22Rv1 (cell line): ENCODE data around the gene TBX5.

Source experiments
- H3K27ac ChIP-seq: fragments of 450-650 bp; 2 replicates; pipeline ENCODE4 v1.5.1; 2017
- ZFX ChIP-seq: fragments of 450-650 bp; IDR thresholded peaks from 2 replicates; pipeline ENCODE4 v1.6.1; 2017; ENCODE audit warnings: antibody characterized with exemption, borderline replicate concordance
- TF ChIP-seq, protein P1 (sequence below): fragments of 450-650 bp; IDR thresholded peaks from 2 replicates; pipeline ENCODE4 v1.5.1; 2017; ENCODE audit warnings: mild to moderate bottlenecking

Gene TBX5

GRCh38 chr12:114347861-114348260 lies 58.1 kb downstream of the TBX5 start:
- TF ChIP-seq, protein P1, sequence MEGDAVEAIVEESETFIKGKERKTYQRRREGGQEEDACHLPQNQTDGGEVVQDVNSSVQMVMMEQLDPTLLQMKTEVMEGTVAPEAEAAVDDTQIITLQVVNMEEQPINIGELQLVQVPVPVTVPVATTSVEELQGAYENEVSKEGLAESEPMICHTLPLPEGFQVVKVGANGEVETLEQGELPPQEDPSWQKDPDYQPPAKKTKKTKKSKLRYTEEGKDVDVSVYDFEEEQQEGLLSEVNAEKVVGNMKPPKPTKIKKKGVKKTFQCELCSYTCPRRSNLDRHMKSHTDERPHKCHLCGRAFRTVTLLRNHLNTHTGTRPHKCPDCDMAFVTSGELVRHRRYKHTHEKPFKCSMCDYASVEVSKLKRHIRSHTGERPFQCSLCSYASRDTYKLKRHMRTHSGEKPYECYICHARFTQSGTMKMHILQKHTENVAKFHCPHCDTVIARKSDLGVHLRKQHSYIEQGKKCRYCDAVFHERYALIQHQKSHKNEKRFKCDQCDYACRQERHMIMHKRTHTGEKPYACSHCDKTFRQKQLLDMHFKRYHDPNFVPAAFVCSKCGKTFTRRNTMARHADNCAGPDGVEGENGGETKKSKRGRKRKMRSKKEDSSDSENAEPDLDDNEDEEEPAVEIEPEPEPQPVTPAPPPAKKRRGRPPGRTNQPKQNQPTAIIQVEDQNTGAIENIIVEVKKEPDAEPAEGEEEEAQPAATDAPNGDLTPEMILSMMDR, result no peak
- no peak for TF ChIP-seq ZFX
- H3K27ac ChIP-seq, result no peak overlapping the region

DNA sequence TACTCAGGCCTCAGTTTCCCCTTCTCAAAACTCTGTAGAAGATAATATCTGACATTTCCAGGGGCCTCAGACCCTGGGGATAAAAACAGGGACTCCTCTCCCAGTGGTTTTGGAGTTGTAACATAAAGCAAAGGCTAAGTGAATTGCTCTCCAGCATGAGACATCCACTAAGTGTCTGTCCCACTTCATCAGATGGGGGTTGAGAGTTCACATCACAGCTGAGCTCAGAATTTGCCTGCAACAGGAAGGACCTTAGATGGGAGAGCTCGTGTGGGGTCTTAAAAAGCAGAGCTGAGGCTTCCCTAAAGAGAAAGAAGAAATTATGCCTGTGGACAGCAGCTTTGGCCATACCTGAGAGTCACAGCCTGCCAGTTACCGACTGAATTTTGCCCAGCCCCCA lies 61.1 kb downstream of the TBX5 start:
- no peak overlapping the region for H3K27ac ChIP-seq
- TF ChIP-seq ZFX, result no peak
- TF ChIP-seq, protein P1, result no peak

GRCh38 chr12:114344303-114344663 lies 61.7 kb downstream of the TBX5 start:
- no peak overlapping the region for H3K27ac ChIP-seq
- TF ChIP-seq ZFX, result no peak
- TF ChIP-seq, protein P1, result no peak

DNA sequence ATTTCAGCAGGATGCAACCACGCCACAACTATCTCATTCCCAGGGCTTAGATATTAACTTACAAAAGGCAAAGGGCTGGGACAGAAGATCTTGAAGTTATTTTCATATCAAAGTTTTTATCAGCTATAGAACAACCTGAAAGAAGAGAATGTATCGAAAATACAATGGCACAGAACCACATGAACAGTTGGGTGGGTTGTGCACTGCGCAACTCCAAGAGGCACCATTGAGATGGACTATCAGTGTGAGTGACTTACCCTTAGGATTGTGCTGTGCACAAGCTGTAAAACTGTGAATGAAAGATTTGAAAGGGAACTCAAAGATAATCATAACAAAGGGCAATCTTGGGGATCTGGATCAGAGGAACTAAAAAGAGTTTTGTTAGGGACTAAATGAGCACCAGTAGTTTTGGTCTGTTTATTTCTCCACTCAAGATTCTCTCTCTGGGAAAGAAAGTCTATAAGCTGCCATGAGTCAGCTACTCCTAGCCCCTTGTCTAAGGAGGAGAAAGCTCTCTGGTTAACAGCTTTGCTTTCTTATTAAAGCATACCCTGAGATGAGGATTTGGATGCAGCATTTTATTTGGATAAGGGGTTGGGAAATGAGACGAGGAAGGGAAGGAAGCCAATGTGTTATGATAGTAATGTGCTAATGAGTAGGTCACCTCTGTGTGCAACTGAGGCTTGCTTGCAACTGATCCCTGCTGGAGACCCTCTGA lies 62.2 kb downstream of the TBX5 start:
- TF ChIP-seq ZFX, result no peak
- TF ChIP-seq, protein P1, result no peak

GRCh38 chr12:114342656-114343055 lies 63.3 kb downstream of the TBX5 start:
- TF ChIP-seq ZFX, result no peak
- TF ChIP-seq, protein P1, result no peak
- no peak overlapping the region for H3K27ac ChIP-seq

More for the DNA sequence above, 62.2 kb downstream of the TBX5 start:
- H3K27ac ChIP-seq, result no peak overlapping the region

GRCh38 chr12:114341635-114342034 lies 64.3 kb downstream of the TBX5 start:
- H3K27ac ChIP-seq, result no peak overlapping the region
- no peak for TF ChIP-seq ZFX
- TF ChIP-seq, protein P1, result no peak

- H3K27ac ChIP-seq, result no peak overlapping the region
- TF ChIP-seq ZFX, result no peak
- TF ChIP-seq, protein P1, result no peak
Measured at GRCh38 chr12:114340231-114340630, 65.7 kb downstream of the TBX5 start.
